Hematopoietic multipotent progenitor cell treated with erythropoietin and hydrocortisone succinate and interleukin-3 and kit ligand, for 8 days (in vitro differentiated cells): ENCODE results near the gene ARHGEF16.

Experiments
- DNase-seq: peaks from one replicate; pipeline ENCODE4 v3.0.0-alpha.2; 2015

Gene ARHGEF16

GRCh38 chr1:3439346-3440299 is 14.8 kb upstream of the ARHGEF16 start:
- no peak for DNase-seq

- no peak for DNase-seq
Observed at GRCh38 chr1:3440300-3440681, 14.2 kb upstream of the ARHGEF16 start.

GRCh38 chr1:3440711-3441409 is 13.6 kb upstream of the ARHGEF16 start:
- no peak for DNase-seq

DNA sequence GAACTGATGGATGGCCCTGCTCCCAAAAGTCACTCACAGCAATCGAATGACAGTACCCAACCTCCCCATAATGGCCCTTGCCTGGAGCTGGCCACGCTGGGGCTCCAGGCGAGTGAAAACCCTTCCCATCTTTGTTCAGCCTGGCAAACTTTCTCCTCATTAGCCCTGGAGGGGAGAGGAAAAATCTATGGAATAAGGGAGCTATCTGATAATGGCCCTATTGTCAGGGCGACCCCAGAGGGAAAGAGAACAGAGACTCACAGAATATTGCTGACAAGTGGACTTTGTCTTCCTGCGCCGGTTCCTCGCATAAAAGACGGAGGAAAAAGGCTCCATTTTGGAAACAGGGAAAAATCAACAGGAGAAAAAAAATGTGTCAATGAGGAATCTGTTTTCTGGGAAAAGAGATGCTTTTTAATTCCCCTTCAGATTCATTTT is 13.0 kb upstream of the ARHGEF16 start:
- no peak for DNase-seq

DNA sequence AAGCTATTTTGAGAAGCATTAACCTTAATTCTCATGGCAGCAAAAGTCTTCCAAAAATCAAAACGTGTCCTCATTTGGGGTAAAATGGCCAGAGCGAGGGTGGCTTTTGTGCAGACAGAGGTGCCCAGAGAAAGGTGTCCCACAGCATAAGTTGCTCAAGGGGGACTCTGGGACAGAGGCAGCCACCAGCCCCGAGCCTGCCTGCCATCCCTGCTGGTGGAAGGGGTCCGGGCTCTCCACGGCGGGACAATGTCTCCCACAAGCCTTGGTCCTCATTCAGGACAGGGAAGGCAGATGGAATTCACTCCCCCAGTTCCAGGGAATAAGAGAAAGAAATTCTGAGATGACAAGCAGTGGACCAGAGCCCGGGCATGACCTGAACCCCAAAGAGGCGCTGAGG is 12.6 kb upstream of the ARHGEF16 start:
- DNase-seq = no peak

GRCh38 chr1:3442331-3442730 is 12.1 kb upstream of the ARHGEF16 start:
- no peak for DNase-seq

DNA sequence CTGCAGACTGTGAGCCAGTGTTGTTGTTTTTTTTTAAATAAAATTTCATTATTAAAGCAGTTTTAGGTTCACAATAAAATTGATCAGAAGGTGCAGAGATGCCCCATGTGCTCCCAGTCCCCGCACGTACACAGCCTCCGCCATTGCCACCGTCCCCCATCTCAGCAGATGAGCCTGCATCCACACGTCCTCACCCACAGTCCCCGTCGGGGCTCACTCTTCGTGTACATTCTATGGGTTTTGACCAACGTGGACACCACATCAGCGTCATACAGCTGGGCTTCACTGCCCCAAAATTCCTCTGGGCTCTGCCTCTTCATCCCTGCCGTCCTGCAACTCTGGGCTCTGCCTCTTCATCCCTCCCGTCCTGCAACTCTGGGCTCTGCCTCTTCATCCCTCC is 11.6 kb upstream of the ARHGEF16 start:
- no peak for DNase-seq

- DNase-seq = no peak
Observed at GRCh38 chr1:3443807-3444206, 10.7 kb upstream of the ARHGEF16 start.

GRCh38 chr1:3444298-3444697 is 10.2 kb upstream of the ARHGEF16 start:
- DNase-seq = no peak

GRCh38 chr1:3444736-3445135 is 9.7 kb upstream of the ARHGEF16 start:
- DNase-seq = no peak

DNA sequence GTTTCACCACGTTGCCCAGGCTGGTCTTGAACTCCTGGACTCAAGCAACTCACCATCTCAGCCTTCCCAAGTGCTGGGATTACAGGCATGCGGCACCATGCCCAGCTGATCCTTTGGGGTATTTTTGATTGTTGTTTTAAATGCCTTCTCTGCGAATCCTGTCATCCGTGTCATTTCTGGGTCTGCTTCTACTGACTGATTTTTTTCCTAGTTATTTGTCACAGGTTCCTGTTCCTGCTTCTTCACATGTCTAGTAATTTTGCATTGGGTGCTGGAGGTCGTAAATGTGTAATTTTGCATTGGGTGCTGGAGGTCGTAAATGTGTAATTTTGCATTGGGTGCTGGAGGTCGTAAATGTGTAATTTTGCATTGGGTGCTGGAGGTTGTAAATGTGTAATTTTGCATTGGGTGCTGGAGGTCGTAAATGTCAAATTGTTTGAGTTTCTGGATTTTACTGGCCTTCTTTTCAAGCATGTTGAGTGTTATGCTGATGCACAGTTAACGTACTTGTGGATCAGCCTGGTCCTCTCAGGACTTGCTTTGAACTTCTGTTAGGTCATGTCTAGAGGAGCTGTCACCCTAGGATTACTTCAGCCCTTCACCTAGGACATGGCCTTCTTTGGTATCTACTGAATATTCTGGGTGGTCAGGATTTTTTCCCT is 4.1 kb upstream of the ARHGEF16 start:
- no peak for DNase-seq

DNA sequence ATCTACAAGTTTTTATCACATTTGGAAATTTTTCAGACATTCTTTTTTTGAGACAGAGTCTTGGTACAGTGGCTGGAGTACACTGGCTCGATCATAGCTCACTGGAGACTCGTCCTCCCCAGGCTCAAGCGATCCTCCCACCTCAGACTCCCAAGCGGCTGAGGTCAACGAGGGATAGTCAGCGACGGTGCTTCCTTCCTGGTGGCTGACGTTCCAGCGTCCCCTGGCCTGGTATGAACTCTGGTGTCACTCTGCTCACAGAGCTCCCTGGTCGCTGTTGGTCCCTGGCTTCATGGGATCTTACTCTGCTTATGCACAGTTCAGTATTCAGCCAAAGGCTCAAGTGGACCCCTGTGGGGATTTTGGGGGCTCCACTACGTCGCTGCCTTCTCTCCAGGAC is 3.5 kb upstream of the ARHGEF16 start:
- DNase-seq = no peak

GRCh38 chr1:3451994-3452865 is 2.2 kb upstream of the ARHGEF16 start:
- DNase-seq = no peak

DNA sequence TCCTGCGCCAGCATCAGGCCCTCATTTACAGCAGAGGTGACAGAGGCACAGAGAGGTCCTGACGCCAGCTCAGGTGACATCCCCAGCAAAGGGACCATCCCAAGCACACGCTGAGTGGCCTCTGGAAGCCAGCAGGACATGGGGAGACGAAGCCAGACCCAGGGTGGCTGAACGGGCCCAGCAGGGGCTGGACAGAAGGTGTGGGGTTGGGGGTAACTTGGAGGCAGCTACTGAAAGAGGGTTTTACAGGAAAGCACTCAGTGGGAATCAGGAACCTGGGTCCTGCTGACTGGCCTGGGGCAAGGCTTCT is 1.6 kb upstream of the ARHGEF16 start:
- DNase-seq = no peak

DNA sequence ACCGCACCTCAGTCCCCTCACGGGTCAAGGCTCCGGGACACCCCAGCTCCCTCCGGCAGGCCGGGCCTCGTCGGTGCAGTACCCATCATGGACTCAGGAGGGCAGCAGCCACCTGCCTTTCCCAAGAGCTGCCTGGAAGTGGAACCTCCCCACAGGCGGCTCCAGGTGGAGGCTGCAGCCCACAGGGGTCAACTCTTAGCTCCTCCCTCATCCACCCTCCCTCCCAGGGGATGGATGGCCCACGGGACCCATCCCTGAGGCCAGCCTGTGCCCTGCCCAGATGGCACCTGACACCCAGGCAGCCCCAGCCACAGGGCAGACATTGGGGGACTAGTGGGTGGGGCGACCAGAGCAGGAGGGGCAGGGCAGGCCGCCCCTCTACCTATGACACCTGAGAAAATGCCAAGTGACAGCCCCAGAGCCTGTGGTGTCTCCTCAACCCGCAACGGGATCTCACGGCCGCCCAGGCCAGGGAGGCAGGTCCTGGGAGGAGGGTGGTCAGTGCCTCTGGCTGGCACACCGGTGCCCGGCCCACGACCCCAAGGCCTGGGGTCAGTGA is 1.2 kb upstream of the ARHGEF16 start:
- peak; percentile 53 for DNase-seq

GRCh38 chr1:3454811-3455618 is 550 bp downstream of the ARHGEF16 start:
- no peak for DNase-seq

DNA sequence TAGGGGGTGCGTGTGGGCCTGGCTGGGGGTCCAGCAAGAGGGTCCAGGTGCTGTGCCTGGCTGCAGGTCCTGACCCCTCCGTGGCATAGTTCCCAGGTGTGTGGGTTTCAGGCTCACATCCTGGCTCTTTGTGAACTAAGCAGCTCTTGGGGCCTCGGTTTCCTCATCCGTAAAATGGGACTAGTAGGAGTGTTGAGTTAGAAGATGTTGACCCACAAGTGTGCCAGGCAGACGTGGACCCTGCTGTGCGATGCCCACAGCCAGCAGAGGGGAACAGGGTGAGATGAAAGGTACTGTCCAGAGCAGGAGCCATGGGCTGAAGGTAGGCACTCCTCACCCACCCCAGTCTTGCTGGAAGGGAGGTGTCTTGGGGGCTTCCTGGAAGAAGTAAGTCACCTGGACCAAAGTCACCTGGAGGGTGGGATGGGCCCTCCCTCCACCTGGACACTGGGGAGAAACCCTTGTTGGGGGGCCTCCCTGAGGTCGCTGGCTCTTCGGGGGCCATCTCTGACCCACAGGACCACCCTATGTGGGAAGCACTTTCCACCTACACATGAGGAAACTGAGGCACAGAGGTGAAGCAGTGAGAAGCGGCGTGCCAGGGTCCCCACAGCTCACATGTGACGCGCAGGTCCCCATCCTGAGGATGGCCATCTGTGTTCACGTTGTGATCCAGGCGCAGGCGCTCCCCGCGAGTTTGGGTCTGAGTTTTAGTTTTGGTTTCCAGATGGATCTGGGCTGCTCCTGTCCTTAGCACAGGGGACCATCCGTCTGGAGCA is 1.4 kb downstream of the ARHGEF16 start:
- DNase-seq = no peak

DNA sequence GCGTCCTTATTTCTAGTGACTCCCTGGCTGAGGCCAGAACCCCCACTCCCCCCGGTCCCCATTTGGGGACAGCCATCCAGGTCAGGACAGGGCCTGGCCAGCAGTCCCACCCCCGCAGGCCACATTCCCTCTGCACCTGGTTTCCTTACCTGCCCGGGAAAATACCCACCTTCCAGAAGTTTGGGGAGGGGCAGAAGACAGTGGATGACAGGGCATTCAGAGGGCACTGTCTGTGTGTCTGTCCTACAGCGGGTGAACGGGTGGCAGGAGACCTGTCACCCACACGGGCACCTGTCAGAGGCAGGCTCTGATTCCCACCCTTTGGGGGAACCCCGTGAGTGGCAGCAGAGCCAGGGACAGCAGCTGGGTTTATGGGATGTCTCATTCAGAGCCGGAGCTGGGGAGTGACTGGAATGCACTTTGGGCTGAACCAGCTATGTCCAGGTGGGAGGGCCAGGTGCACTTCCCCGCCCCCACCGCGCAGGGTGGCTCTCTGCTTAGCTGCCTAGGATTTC is 2.0 kb downstream of the ARHGEF16 start:
- no peak for DNase-seq

- DNase-seq = no peak
Observed at GRCh38 chr1:3456964-3457909, 2.8 kb downstream of the ARHGEF16 start.
